Measurements from ENCODE around the gene PTPN12.

The PTPN12 gene

DNA sequence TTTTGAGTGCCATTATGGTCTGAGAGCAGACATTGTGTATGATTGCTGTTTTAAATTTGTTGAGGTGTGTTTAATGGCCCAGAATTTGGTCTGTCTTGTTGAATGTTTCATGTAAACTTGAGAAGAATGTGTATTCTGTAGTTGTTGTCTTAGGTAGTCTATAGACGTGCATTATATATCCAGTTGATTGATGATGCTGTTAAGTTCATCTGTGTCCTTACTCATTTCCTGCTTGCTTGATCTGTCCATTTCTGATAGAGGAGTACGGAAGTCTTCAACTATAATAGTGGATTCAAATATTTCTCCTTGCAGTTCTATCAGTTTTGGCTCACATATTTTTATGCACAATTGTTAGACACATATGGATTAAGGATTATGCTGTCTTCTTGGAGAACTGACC, 16.0 kb downstream of the PTPN12 start:
- H3K4me3 ChIP-seq (ENCODE audit: low read depth, low read length) = no peak overlapping the region
- no peak for TF ChIP-seq CTCF (IDR thresholded peaks at IDR 0.05; ENCODE audit: low read depth, low read length)

DNA sequence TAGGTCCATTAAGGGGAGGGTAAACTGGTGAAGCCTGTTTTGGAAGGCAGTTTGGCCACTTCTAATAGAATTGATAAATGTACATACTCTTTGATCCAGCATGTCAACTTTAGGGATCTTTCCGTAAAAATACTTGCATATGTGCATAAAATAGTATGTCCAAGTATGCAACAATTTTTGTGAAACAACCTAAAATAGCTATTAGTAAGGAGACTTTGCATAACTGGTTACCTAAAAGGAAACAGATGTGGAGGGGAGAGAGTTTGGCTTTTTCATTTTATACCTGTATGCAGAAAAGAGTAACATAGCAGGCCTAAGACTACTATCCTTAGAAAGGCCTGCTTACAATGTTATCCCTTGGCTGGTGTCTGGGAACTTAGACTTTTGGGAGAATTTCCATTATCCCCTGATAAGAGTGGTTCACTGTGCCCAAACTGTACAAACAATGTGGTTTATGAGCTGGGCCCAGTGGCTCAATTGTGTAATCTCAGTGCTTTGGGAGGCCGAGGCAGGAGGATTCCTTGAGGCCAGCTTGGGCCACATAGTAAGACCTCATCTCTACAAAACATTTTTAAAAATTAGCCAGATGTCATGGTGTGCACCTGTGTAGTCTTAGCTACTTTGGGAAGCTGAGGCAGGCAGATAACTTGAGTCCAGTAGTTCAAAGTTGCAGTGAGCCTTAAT, 21.3 kb downstream of the PTPN12 start:
- no peak for TF ChIP-seq CTCF (IDR thresholded peaks at IDR 0.05; ENCODE audit: low read depth, low read length)

GRCh38 chr7:77561352-77561751, 24.3 kb downstream of the PTPN12 start:
- TF ChIP-seq CTCF (IDR thresholded peaks at IDR 0.05; ENCODE audit: low read depth, low read length) = no peak

More for the DNA sequence above, 21.3 kb downstream of the PTPN12 start:
- no peak overlapping the region for H3K4me3 ChIP-seq (ENCODE audit: low read depth, low read length)

DNA sequence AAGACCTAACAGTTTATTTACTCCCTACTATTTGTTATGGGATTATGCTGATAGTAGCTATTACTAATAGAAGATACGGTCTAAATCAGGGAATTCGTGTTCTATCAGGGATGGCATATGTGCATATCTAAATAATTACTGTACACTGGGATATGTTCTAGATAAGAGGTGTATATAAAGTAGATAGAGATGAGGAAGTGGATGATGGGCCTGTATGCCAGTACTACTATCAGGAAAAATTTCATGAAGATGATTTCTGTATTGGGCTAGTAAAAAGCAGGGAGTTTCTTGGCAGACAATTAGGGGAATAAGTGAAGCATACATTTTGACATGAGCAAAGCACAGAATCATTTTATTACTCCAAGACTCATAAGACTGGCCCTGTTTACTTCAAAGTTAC, 26.2 kb downstream of the PTPN12 start:
- H3K4me3 ChIP-seq (ENCODE audit: low read depth, low read length) = no peak overlapping the region

More at GRCh38 chr7:77561352-77561751, 24.3 kb downstream of the PTPN12 start:
- no peak overlapping the region for H3K4me3 ChIP-seq (ENCODE audit: low read depth, low read length)

DNA sequence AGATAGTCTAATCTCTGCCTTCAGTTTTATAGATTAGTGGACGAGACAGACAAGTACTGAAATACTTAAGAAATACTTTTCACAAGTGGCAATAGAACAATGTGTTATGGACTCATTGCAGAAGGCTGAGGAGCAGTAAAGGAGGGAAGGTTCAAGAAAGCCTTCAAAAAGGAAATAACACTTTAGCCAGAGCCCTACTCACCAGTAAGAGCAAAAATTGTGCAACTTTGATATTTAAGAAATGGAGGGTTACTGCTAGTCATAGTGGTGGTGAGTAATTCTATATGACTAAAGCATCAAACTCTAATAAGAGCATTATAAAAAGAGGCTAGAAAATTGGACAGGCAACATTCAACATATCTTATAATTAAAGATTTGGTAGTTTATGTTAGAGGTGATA, 28.8 kb downstream of the PTPN12 start:
- H3K4me3 ChIP-seq (ENCODE audit: low read depth, low read length) = no peak overlapping the region
- no peak for TF ChIP-seq CTCF (IDR thresholded peaks at IDR 0.05; ENCODE audit: low read depth, low read length)

More for the DNA sequence above, 26.2 kb downstream of the PTPN12 start:
- TF ChIP-seq CTCF (IDR thresholded peaks at IDR 0.05; ENCODE audit: low read depth, low read length) = no peak

GRCh38 chr7:77566421-77566820, 29.3 kb downstream of the PTPN12 start:
- no peak for TF ChIP-seq CTCF (IDR thresholded peaks at IDR 0.05; ENCODE audit: low read depth, low read length)
- H3K4me3 ChIP-seq (ENCODE audit: low read depth, low read length) = no peak overlapping the region

GRCh38 chr7:77569514-77570232, 32.6 kb downstream of the PTPN12 start:
- TF ChIP-seq CTCF (IDR thresholded peaks at IDR 0.05; ENCODE audit: low read depth, low read length) = no peak

More at GRCh38 chr7:77569514-77570232, 32.6 kb downstream of the PTPN12 start:
- H3K4me3 ChIP-seq (ENCODE audit: low read depth, low read length) = no peak overlapping the region

Data from WI38 (cell line).